Panc1 (cell line): Measurements from ENCODE around the gene COL9A2.

Source experiments
- SIN3A ChIP-seq: IDR thresholded peaks from 2 replicates; pipeline ENCODE4 v1.6.1; 2012; ENCODE audit warnings: low read depth, mild to moderate bottlenecking, low read length, moderate library complexity, borderline replicate concordance; ENCODE audit not compliant: insufficient read depth
- TF ChIP-seq, protein P1 (sequence below): fragments of 450-650 bp; IDR thresholded peaks from 2 replicates; pipeline ENCODE4 v1.5.1; 2017; ENCODE audit warnings: mild to moderate bottlenecking
- TF ChIP-seq, protein P2 (sequence below), 2 experiments: IDR thresholded peaks; 2 replicates each; pipeline ENCODE4 v1.6.1; 2011 to 2012; ENCODE audit warnings: low read depth in 2 of 2, control low read depth in 1 of 2, low read length in 1 of 2, mild to moderate bottlenecking in 1 of 2, moderate library complexity in 1 of 2; ENCODE audit not compliant: insufficient read depth in 1 of 2

DNA sequence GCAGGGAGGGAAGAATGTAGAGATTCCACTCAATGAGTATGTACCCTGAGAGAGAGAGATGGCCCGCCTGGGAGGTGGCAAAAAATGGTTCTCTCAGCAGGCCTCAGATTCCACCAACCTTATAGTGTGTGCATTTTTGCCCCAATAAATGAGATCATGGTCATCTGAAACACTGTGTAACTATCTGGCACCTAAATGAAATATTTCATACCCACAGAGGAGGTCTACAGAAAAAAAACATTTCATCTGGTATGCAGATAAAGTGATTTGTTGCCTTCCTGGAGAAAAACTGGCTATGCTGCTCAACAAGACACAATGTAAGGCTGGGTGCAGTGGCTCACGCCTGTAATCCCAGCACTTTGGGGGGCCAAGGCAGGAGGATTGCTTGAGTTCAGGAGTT is 64.5 kb downstream of the COL9A2 start:
- TF ChIP-seq, protein P1, sequence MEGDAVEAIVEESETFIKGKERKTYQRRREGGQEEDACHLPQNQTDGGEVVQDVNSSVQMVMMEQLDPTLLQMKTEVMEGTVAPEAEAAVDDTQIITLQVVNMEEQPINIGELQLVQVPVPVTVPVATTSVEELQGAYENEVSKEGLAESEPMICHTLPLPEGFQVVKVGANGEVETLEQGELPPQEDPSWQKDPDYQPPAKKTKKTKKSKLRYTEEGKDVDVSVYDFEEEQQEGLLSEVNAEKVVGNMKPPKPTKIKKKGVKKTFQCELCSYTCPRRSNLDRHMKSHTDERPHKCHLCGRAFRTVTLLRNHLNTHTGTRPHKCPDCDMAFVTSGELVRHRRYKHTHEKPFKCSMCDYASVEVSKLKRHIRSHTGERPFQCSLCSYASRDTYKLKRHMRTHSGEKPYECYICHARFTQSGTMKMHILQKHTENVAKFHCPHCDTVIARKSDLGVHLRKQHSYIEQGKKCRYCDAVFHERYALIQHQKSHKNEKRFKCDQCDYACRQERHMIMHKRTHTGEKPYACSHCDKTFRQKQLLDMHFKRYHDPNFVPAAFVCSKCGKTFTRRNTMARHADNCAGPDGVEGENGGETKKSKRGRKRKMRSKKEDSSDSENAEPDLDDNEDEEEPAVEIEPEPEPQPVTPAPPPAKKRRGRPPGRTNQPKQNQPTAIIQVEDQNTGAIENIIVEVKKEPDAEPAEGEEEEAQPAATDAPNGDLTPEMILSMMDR = no peak
- TF ChIP-seq SIN3A = no peak
- TF ChIP-seq, protein P2, sequence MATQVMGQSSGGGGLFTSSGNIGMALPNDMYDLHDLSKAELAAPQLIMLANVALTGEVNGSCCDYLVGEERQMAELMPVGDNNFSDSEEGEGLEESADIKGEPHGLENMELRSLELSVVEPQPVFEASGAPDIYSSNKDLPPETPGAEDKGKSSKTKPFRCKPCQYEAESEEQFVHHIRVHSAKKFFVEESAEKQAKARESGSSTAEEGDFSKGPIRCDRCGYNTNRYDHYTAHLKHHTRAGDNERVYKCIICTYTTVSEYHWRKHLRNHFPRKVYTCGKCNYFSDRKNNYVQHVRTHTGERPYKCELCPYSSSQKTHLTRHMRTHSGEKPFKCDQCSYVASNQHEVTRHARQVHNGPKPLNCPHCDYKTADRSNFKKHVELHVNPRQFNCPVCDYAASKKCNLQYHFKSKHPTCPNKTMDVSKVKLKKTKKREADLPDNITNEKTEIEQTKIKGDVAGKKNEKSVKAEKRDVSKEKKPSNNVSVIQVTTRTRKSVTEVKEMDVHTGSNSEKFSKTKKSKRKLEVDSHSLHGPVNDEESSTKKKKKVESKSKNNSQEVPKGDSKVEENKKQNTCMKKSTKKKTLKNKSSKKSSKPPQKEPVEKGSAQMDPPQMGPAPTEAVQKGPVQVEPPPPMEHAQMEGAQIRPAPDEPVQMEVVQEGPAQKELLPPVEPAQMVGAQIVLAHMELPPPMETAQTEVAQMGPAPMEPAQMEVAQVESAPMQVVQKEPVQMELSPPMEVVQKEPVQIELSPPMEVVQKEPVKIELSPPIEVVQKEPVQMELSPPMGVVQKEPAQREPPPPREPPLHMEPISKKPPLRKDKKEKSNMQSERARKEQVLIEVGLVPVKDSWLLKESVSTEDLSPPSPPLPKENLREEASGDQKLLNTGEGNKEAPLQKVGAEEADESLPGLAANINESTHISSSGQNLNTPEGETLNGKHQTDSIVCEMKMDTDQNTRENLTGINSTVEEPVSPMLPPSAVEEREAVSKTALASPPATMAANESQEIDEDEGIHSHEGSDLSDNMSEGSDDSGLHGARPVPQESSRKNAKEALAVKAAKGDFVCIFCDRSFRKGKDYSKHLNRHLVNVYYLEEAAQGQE (IDR thresholded peaks at IDR 0.05; ENCODE audit: insufficient read depth in 1 of 2, low read depth in 2 of 2, low read length in 1 of 2) = no peak
